ENCODE results near the gene DIS3L.
"Not testable (repeated sequence)": the region's sequence is repeated elsewhere in the genome, so short reads cannot be mapped to it uniquely, and the experiment has no call there.

DIS3L gene

DNA sequence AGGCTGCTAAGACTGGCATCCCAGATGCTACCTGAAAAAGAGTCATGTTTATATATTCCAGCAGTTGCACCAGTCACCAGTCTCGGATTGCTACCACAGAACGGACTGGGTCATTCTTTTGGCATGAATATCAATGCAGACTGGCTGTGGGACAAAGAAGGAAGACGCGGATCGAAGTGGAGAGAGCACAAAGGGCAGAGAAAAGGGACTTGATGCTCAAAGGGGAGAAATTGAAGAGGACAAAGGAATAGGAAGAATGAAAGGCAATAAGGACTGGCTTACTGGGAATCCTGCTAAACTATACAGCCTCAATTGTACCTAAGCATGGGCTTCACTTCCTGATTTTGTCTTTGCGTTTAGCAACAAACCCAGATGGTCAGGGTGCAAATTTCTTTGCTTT is 15.3 kb upstream of the DIS3L start:
- DNase-seq = no peak

- DNase-seq = no peak
Measured at GRCh38 chr15:66278671-66279070, 14.7 kb upstream of the DIS3L start.

DNA sequence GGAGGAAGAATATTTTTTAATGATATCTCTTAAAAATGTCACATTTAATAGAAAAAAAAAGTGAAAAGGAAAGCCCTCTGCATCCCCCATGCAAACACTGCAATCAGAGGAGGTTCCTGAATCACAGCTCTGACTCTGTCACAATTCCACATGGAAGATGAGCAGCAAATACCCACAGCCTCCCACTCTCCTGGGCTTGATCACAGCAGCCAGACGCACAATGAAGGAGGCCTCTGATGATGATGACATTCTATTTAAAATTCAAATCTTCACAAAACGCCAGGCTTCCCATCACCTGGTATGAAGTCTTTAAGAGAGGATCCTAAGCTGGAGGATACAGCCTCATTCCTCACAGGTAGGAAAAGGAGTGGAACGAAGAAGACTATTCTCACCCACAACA is 9.1 kb upstream of the DIS3L start:
- DNase-seq = no peak

- no peak for DNase-seq
Measured at GRCh38 chr15:66285533-66286280, 7.7 kb upstream of the DIS3L start.

DNA sequence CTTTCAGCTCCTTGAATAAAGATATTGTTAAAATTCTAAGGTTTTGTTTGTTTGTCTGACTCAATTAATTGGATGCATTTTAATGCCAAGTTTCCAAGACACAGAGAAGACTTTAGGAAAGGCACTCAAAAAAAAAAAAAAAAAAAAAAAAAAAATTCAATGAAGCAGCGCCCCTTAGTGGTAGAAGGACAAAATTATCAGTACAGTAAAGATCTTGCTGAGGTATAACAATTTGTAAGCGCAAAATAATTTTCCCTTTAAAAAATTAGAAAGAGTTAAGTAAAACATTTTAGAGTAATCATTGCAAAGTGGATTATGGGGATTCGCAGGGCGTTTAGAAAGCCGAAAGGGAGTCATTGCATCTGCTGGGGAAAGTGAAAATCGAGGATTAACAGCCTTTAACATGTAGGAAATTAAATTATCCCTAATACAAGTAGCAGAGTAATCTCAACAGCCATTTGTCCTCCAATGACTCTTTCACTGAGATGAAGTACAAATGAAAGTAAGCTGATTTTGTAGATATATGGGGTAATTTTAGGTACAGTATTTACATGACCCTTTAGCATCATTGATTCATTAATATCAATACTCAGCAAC is 5.8 kb upstream of the DIS3L start:
- peak; percentile 42 for DNase-seq

DNA sequence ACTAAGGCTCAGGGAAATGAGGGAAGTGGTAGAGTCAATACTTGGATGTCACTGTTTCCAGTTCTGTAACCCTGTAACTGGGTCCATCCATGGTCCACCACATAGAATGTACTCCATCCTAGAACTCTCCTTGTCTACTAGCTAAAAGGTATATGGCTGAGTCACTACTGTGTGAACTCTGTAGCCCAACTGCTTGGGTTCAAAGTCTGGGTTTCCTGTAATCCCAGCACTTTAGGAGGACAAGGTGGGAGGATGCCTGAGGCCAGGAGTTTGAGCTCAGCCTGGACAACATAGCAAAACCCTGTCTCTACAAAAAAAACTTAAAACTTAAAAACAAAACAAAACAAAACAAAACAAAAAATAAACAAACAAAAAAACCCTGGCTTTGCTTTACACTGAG is 5.3 kb upstream of the DIS3L start:
- DNase-seq = no peak

DNA sequence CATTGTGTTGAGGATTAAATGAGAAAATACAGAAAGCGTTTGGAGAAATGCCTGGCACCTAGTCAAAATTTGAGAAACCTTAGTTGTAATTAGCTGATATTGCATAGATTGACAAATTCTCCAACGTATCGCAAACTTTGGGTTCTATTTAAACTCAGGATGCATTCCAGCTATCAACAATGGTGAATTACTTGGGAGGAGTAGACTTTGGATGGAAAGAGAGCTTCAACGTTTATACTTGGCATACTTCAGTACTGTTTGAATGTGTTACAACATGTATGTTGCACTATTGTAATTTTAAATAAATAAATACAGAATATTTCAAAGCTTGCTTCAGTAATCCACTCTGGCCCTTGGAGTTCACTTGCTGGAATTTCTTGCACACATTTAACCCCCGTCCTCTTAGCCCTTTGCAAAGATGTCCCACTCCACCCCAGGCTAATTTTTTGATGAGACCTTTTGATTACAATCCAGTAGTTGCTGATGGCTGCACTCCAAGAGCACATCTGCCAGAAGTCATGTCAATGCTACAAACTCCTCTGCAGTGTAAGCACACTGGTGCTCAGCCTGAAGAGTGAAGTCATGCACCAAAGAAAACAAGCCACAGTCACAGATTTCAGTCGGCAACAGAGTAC is 4.7 kb upstream of the DIS3L start:
- DNase-seq = no peak

DNA sequence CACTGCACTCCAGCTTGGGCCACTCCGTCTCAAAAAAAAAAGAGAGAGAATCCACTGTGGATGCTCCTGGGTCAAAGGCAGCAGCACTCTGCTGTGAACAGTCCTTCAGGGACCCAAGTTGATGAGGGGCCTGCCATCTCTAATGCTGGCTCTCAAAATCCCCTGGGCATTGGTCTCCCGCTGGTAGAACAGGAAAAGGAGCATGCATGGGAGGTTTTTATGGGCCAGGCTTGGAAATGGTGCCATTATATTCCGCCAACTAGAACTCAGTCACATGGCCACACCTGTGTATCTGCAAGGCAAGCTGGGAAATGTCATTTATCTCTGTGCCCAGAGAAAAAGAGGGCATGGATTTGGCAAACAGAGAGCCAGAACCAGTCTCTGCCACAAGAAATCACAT is 3.4 kb upstream of the DIS3L start:
- DNase-seq = no peak

DNA sequence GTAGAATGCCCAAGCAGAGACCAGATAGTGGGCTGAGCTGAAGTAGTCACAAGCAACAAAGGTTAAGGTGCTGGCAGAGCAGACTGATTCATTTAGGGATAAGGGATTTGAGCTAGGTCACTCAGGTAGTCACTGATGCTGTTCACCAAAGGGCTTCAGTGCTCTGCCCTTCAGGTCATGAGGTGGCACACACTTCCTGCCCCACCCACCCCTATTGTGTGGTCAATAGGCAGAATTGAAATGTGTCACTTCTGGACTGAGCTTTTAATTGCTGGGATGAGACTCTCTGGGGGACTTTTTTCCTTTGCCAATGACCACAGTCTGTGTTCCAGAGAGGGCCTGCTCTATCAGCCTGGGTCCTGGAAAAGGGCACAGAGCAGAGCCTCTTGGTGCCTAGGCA is 2.9 kb upstream of the DIS3L start:
- no peak for DNase-seq

GRCh38 chr15:66291816-66292570 is 1.4 kb upstream of the DIS3L start:
- peak; percentile 43 for DNase-seq

DNA sequence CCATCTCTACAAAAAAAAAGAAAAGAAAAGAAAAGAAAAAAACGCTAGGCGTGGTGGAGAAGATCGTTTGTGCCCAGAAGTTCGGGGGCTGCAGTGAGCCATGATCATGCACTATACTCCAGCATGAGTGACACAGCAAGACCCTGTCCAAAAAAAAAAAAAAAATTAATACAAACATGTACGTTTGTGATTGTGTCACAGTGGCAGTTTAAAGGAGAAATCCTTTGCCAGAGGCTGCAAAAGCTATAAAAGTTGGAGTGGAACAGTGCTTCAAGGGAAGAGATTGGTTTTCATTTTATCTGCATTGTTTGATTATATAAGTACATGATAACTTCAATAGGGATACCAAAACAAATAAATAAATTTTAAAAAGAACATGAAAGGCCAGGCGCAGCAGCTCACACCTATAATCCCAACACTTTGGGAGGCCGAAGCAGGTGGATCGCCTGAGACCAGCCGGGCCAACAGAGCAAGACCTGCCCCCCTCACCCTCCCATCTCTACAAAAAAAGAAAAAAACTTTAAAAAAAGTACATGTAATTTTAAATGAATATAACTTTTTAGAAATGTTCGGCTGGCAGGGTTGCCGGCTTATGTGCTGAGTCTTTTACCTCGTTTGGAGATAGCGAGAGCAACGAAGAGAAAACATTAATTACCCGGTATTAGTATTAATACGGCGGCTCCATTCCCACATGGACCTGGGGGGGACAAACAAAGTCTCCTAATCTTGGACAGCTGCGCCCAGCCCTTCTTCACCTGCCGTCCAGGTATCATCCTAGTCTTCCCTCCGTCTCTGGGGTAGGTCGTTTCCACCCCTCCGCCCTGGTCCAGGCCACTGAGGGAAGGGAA is 573 bp upstream of the DIS3L start:
- DNase-seq = no peak

GRCh38 chr15:66294157-66294931 is 976 bp downstream of the DIS3L start:
- DNase-seq = no peak

GRCh38 chr15:66294932-66295235 is 1.5 kb downstream of the DIS3L start:
- DNase-seq = no peak

DNA sequence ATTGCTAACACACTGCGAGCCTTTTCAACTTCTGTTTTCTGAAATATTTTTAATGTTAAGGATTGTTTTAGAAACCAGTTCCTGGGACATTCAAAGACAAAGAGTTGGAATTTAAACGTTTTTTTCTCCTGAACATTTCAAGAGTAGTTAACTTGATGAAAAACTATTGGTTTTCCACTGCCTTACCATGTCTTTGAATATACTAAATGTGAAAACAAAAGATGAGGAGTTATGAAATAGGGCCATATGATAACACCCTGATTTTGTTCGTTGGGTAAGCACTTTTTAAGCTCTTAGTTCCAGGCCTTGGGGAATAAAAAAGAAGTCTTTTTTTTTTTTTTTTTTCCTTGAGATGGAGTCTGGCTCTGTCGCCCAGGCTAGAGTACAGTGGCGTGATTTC is 2.8 kb downstream of the DIS3L start:
- no peak for DNase-seq

- DNase-seq = no peak
Measured at GRCh38 chr15:66298803-66299251, 5.5 kb downstream of the DIS3L start.

DNA sequence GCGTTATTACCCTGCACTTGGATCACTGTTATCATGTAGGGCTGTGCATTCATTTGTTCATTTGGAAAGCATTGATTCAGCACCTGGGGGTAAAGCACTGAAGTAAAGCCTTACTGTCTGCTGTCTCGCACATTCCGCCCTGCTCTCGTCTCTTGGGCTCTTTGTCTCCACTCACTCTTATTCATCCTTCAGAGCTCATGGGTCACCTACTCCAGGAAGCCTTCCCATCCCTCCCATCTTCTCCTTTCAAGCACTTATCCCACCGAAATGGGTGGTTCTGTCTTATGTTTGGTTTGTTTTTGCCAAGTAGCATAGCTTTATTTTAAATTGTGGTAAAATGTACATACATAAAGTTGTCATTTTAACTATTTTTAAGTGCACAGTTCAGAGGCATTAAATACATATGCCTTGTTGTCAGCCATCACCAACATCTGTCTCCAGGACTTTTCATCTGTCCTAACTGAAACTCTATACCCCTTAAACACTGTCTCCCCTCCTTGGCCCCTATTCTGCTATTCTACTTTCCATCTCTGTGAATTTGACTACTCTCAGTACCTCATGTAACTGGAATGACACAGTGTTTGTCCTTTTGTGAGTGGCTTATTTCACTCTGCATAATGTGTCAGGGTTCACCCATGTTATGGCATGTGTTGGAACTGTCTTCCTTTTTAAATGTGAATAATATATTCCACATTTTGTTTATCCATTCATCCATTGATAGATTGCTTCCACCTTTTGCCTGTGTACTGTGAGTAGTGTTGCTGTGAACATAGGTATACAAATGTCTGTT is 9.3 kb downstream of the DIS3L start:
- DNase-seq = no peak

DNA sequence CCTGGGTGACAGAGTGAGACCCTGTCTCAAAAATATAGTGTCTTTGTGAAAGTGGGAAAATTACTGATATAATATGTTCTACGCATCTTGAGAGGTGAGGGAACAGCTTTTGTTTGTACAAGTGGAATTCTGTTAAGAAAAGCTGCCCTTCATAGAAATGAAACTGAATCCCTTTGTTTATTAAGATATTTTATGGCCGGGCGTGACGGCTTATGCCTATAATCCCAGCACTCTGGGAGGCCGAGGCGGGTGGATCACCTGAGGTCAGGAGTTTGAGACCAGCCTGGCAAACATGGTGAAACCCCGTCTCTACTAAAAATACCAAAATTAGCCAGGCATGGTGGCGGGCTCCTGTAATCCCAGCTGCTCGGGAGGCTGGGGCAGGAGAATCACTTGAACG is 11.1 kb downstream of the DIS3L start:
- DNase-seq = not testable (repeated sequence)

- no peak for DNase-seq
Measured at GRCh38 chr15:66306381-66306780, 13.0 kb downstream of the DIS3L start.

- no peak for DNase-seq
Measured at GRCh38 chr15:66308531-66308930, 15.2 kb downstream of the DIS3L start.

GRCh38 chr15:66309828-66310227 is 16.5 kb downstream of the DIS3L start:
- DNase-seq = no peak

- DNase-seq = no peak
Measured at GRCh38 chr15:66310786-66311185, 17.4 kb downstream of the DIS3L start.
